GM13976 (cell line): Measurements from ENCODE around the gene ZDHHC20.
"Not testable (repeated sequence)": the region's sequence is repeated elsewhere in the genome, so short reads cannot be mapped to it uniquely, and the experiment has no call there.

Source experiments
- DNase-seq: peaks from one replicate; pipeline ENCODE4 v3.0.0; 2012; ENCODE audit warnings: low spot score
- CTCF ChIP-seq: IDR thresholded peaks from 2 replicates; pipeline ENCODE4 v1.5.1; 2012; ENCODE audit warnings: borderline replicate concordance, mild to moderate bottlenecking; ENCODE audit not compliant: insufficient read depth; ENCODE audit errors: extremely low read depth, missing control alignments, control extremely low read depth
- in situ Hi-C: fragments of 300-500 bp; cut with MboI; formaldehyde crosslinking; loops from one replicate; pipeline ENCODE4 v1.12.0; 2022; ENCODE audit warnings: low sequenced_read_pairs, mixed read lengths, inconsistent platforms; ENCODE audit not compliant: unreplicated experiment

ZDHHC20 gene

GRCh38 chr13:21427741-21428140 lies 31.4 kb downstream of the ZDHHC20 start:
- TF ChIP-seq CTCF, result no peak
- DNase-seq, result peak; percentile 23
- in situ Hi-C loops, result no loop called here

GRCh38 chr13:21426238-21426637 lies 32.9 kb downstream of the ZDHHC20 start:
- in situ Hi-C loops, result no loop called here
- no peak for TF ChIP-seq CTCF
- DNase-seq, result no peak

- in situ Hi-C loops, result no loop called here
- TF ChIP-seq CTCF, result no peak
- no peak for DNase-seq
Measured at GRCh38 chr13:21420706-21421105, 38.4 kb downstream of the ZDHHC20 start.

- TF ChIP-seq CTCF, result no peak
- DNase-seq, result no peak
- in situ Hi-C loops, result no loop called here
Measured at GRCh38 chr13:21413013-21413412, 46.1 kb downstream of the ZDHHC20 start.

GRCh38 chr13:21410453-21410852 lies 48.6 kb downstream of the ZDHHC20 start:
- DNase-seq, in situ Hi-C loops: not testable (repeated sequence)

GRCh38 chr13:21405309-21405708 lies 53.8 kb downstream of the ZDHHC20 start:
- no peak for DNase-seq
- in situ Hi-C loops, result no loop called here
- TF ChIP-seq CTCF, result no peak

GRCh38 chr13:21402586-21403307 lies 56.4 kb downstream of the ZDHHC20 start:
- DNase-seq, result no peak
- in situ Hi-C loops, result no loop called here

More at GRCh38 chr13:21402586-21403307, 56.4 kb downstream of the ZDHHC20 start:
- TF ChIP-seq CTCF, result no peak
